Loucy (cell line): ENCODE measurements around the gene RAD51B.

Experiments
- EZH2phosphoT487 ChIP-seq: fragments of 200-600 bp; IDR thresholded peaks from 2 replicates; pipeline ENCODE4 v1.6.1; 2018; ENCODE audit warnings: antibody characterized with exemption, mild to moderate bottlenecking, moderate library complexity, borderline replicate concordance
- TF ChIP-seq, protein P1 (sequence below): fragments of 200-600 bp; sonication (generic); conservative IDR thresholded peaks from 2 replicates; pipeline ENCODE4 v1.5.1; 2014; ENCODE audit warnings: mild to moderate bottlenecking, antibody characterized with exemption, low read length

DNA sequence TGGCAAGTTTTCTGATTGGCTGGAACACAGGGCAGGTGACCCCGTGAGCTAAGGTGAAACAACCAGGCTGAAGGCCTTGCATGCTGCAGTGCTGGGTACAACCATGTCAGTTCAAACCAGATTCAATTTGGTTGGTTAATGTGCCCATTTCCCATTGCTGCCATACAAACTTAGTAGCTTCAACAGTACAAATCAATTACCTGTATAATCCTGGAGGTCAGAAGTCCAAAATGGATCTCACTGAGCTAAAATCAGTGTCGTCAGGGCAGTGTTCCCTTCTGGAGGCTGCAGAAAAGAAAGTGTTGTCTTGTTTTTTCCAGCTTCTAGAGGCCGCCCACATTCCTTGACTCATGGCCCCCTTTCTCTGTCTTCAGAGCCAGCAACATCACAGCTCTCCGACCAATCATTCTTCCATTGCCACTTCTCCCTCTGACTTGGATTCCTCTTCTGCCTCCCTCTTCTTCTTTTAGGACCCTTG is 751.6 kb downstream of the RAD51B start:
- TF ChIP-seq, protein P1, sequence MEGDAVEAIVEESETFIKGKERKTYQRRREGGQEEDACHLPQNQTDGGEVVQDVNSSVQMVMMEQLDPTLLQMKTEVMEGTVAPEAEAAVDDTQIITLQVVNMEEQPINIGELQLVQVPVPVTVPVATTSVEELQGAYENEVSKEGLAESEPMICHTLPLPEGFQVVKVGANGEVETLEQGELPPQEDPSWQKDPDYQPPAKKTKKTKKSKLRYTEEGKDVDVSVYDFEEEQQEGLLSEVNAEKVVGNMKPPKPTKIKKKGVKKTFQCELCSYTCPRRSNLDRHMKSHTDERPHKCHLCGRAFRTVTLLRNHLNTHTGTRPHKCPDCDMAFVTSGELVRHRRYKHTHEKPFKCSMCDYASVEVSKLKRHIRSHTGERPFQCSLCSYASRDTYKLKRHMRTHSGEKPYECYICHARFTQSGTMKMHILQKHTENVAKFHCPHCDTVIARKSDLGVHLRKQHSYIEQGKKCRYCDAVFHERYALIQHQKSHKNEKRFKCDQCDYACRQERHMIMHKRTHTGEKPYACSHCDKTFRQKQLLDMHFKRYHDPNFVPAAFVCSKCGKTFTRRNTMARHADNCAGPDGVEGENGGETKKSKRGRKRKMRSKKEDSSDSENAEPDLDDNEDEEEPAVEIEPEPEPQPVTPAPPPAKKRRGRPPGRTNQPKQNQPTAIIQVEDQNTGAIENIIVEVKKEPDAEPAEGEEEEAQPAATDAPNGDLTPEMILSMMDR, result no peak
- TF ChIP-seq EZH2phosphoT487, result no peak
